Measurements from ENCODE around the gene LCLAT1.

Gene LCLAT1

DNA sequence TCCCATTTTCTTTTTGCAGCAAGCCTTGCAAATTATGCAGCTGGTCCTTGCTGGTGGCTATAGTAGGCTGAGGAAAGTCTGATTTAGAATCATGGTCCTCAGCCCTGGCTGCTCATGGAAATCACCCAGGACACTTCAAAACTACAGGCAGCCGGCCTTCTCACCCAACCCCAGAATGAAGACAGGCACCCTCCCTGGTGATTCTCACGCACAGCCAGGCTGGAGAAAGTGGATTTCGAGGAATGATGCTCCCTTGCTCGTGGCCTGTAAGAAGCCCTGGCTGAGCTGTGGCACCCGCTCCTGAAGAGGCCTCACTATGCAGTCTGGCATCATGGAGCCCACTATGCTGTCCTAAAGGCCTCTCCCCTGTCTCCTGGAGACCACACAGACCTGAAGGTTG is 202.8 kb downstream of the LCLAT1 start:
- DNase-seq, result no peak

DNA sequence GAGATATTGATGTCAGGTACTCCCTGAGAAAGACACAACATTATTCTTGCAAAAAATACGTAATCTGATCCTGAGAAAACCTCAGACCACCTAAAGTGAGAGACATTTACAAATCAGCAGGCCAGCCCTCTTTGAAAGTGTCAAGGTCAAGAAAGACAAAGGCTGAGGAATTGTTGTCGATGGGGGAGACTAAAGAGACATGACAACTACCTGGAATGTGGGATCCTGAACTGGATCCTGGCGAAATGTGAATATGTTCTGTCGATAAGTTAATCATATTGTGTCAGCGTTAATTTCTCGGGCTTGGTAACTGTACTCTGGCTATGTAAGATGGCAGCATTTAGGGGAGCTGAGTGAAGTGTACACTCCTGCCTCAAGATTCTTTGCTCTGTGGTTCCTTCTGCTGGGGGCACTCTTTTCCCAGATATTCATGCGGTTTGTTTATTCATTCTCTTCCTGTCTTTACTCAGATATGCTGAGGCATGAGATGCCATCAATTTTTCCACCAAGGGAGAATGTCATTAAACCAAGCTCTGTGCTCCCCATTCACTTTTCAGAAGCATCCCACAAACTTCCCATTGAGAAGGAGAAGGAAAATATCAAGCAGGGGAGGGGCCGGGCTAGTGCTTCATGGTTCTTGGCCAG is 205.3 kb downstream of the LCLAT1 start:
- no peak for DNase-seq

DNA sequence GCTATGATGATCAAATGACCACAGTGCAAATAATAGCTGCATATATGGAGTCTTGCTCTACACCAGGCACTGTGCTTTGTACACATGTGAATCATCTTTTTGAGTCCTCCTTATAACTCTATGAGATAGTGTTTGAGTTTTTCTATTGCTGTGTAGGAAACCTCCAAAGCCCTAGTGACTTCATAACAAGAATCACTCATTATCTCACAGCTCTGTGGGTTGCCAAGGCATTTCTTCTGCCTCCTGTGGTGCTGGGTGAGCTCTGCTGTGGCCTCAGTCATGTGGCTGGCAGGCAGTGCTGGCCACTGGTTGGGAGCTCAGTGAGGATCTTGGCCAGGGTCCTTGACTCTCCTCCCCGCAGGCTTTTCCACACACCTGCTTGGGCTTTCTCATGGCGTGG is 206.8 kb downstream of the LCLAT1 start:
- DNase-seq, result no peak

DNA sequence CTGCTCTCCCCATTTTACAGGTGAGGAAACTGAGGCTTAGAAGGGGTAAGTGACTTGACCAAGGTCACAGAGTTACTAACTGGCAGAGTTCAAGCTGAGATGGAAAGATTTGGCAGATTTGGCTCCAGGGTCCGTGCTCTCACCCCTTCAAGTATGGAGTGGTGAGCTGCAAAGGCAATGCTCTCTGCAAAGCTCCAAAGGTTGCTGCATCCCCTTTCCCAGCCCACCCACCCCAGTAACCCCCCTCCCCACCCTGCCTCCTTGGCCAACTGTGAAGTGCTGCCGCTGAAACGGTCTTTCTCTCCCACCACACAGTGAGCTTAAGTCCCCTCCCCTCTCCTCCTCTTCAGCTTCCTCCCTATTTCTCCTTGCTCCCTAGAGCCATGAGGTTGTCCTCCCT is 207.4 kb downstream of the LCLAT1 start:
- no peak for DNase-seq

DNA sequence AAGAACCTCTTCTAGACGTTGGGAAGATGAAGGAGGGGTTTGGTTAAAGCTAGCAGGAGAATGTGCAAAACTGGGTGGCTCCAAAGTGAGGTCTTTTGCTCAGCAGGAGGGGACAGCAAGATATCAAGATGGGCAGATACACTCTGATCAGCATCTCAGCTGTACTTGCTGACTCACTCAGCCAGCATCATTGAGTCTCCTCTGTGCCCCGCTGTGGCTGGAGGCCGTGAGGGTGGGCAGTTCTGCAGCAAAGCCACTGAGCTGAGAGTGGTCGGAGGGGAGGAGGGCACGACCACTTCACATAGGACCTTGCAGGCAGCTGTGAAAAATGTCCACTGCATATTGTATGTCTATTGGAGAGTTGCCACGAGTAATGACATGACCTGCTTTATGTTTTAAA is 208.2 kb downstream of the LCLAT1 start:
- DNase-seq, result no peak

DNA sequence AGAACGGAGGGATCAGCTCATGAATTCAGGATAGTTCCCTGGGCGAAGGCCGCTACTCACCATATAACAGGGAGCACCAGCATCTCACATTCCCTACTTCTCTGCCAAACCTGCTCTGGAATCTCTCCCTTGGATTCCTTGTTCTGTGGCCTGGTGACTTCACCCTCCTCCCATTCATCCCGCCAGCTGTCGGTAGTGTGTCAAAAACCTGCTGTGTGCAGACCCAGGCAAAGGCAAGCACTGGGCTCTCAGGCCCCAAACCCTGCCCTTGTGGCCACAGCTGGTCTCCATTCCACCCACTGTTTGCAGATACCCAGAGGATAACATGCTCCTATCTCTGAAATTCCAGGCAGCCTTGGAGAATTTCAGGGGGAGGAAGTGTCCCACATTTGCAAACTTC is 208.6 kb downstream of the LCLAT1 start:
- DNase-seq, result no peak

DNA sequence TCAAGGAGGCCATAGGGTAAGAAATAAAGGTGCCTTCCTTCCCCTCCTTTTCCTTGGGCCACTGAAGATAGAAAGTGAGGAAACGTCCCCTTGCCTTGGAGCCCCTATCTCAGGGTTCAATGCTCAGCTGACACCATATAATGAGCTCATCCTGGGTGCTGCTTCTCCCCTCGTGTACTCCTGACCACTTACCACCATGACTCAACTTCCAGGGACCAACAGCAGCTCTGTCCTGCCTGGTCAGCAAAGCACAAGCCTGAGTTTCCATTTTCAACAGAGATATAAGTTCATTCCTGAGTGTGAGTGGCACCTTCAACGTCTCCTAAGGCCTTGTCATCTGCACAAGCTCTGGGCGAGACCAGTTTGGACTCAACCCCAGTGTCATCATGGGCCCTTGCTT is 209.0 kb downstream of the LCLAT1 start:
- DNase-seq, result no peak

DNA sequence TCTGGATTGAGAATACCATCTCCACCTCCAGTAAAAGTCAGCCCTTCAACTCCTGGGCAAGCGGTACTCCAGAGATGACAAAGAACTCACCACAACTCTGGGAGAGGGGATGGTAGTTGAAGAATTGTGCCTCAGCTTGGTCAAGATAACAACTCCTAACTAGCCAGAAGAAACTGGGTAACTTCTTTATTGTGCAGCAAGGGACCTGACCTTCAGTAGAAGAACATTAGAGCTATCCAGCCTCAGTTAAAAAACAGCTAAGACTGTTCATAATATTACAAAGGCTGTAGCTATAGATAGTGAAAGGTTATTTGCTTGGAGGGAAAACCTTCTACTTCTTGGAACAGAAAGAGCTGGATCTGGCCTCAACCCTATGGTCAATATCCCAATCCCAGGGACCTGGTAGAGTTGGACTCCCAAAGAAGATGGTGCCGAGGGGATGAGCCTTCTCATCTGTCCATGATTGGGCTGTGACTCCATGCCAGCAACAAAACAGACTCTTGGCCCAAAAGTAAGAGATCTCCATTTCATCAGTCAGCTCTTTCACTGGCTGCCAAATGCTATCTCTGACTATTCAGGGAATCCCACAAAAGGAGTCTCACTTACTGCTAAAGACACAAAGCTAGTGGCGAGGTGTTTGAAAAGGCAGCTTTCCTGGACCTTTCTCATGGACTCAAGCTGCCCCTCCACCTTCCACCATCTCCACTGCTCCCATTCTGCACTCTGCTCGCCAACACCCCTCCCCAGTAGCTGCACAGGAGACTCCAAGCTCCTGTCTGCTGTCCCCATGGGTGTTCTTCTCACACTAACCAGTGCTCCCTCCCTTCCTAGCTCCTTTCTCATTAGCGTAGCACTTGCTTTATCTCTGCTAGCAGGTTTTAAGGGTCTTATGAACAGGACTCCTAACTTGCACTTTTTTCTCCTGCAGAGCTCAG is 214.4 kb downstream of the LCLAT1 start:
- DNase-seq, result no peak

DNA sequence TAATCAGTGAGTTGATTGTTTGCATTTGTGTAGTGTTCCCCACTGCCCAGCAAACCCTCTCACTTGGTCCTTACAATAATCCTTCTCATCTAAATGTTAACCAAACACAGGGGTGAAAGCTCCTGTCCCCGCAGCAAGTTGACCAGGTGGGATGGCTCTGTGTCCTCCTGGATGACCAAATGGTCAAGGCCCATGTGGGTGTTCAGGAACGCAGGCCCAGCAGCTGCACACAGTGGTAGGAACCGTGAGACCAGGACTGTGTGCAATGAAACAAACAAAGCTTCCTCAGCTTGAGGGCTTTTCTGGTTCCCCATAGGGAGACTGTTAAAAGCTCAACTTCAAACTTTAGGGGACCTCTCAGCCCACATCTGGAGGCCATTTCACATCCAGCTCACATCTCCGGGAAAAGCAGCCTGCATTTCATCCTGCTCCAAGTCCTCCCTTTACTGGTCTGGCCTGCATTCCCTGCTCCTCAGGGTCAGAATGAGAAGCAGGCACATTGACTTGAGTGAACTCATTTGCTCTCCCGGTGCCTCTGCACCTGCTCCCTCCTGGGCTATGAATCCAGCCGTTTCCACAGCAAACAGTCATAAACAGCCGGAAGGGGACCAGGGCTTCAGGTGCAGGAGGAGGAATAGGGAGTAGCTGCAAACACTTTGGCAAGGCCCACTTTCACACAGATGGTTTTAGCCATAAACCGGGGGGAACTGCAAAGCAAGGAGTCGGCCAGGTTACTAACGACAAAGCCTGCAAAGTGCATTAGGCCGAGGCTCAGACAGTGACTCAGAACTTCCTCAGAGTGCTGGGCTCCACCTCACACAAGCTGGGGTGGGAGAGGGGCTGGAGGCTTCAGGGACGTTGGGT is 215.5 kb downstream of the LCLAT1 start:
- no peak for DNase-seq

DNA sequence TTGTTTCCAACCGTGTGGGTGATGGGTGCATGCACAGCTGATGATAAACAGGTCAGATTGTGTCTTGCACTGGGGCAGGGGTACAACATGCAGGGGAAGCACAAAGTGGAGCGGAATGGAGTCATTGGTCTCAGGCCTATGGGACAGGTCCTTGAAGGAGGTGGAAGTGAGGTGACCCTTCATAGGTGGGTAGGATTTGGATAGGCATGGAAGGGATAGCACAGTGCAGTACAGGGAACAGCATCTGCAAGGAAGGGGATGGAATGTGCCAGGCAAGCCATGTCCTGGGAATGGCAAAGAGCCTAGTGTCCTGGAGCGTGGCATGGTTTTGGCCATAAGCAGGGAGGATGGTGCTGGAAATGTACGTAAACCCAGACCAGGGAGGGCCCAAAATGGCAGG is 216.3 kb downstream of the LCLAT1 start:
- no peak for DNase-seq

DNA sequence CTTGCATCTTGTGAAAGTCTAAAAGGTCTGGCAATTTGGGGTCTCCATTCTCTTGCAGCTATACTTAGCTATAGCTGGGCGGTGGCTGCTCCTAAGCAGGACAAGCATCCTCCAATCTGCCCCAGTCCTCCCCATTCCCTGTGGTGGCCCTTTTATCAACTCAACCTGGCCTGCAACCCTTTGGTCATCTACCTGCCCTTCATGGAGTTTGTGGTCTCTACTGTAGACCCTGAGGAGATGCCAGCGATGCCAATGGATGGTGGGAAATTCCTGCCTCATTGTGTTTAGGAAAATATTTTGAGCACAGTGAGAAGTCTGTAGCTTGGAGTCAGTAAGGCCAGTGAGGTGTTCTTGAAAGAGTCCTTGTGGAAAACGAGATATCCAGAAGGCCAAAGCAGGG is 216.8 kb downstream of the LCLAT1 start:
- no peak for DNase-seq

DNA sequence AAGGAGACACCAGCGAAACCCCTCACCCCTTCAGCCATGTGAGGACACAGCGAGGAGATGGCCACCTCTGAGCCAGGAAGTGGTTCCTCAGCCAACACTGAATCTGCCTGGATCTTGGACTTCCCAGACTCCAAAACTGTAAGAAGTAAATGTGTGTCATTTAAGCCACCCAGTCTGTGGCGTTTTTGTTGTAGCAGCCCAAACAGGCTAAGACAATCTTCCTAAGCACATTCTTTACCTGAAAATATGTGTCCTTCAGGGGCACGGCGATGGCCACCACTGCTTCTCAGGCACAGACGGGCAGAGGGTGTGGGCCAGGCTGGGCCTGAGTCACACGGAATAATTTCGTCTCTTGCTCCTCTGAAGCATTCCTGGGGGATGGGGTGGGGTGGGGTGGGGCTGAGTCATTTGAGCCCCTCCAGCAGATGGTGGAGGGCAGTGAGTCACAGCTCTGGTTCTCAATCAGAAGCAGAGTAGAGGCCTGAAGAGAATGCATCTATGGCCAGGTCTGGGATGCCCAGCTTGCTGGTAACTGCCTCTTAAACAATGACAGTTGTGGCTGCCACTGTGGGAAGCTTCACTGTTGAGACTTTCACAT is 217.8 kb downstream of the LCLAT1 start:
- no peak for DNase-seq

DNA sequence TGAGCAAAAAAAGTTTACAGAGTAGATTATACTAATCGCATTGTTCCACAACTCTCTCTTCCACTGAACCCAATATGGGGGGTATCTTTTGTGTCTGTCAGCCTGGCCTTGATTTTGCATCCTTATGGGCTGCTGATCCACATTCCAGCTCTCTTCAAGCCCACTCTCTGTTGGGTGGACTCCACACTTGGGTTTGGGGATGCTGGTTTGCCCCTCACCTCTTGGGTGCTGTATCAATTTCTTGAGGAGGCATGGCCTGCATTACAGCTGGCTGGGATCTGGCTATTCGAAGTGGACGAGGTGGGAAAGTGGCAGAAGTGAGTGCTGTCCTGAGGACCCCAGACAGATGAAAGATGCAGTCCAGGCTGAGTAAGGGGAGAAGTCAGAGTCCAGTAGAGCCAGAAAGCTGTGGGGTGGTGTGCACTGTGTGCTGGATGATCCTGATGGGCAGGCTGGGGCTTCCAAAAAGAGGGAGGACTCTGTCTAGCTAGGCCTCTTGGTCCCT is 218.8 kb downstream of the LCLAT1 start:
- no peak for DNase-seq

DNA sequence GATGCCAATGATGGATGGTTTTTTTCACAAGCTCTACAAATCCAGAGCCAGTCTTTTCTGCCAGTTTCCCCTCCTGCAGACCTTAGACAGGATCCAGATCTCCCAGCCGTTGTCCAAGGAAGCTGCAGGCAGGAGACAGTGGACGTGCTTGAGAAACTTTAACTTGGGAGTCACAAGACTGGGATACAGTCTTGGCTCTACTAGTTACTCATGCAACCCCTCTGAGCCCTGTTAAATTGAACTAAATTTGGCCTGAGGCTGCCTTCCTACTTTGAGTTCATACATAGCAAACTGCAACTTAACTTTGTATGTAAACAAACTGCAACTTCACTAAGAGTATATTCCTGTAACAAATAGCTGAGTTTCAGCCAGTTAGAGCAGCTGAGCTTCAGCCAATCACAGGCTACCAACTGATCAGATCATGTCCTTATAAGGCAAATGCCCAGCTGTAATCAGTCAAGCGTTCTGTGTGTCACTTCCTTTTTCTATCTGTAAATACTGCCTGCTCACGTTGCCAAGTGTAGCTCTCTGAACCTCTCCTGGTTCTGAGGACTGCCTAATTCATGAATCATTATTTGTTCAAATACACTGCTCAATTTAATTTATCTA is 219.3 kb downstream of the LCLAT1 start:
- DNase-seq, result no peak

DNA sequence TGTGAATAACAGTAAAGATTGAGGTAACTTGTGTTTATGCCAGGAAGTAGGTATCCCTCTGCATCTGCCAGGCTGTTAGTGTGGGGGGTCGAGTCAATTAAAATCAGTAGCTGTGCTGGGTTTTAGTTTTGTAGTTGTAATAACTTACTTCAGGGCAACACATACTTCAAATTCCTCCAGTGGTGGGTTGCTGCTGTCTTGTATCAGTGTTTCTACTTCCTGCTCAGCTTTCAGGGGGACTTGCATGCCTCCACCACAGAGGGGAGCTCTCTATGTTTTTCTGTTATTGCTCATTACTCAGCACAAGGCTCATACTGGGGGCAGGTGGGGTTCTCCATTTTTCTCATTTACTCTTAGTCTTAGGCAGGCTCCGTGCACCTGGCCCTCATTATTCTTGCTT is 223.4 kb downstream of the LCLAT1 start:
- DNase-seq, result no peak

DNA sequence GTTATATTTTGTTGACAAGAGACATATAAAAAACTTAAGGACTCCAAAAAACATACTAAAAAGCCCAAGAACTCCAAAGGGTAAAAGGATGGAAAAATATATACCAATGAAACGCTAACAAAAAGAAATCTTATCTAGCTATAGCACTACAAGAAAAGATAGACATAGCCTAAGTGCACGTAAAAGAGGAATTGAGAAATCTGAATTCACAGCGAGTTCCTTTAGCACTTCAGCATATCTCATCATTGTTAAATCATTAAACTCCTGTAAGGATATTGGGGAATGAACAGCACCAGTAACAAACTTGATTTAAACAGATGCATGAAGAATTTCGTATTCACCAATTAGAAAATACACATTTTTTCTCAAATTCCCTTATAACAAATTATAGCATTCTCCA is 226.1 kb downstream of the LCLAT1 start:
- no peak for DNase-seq

DNA sequence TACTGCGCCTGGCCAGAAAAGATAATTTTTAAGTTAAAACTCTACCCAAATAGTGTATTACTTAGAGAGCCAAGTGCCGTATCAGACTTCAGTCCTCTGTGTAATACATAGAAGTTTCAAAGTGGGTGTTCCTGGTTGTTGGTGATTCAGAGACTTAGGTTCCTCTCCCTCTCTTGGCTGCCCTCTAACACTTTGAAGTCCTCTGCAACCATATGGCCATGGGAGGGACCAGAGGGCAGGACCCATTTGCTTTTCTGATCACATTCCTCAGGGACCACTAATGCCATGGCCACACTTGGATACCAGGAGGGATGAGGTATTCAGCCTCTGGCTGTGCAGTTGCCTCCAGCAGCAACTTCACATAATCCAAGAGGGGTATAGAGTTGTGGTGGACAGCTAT is 228.7 kb downstream of the LCLAT1 start:
- no peak for DNase-seq

DNA sequence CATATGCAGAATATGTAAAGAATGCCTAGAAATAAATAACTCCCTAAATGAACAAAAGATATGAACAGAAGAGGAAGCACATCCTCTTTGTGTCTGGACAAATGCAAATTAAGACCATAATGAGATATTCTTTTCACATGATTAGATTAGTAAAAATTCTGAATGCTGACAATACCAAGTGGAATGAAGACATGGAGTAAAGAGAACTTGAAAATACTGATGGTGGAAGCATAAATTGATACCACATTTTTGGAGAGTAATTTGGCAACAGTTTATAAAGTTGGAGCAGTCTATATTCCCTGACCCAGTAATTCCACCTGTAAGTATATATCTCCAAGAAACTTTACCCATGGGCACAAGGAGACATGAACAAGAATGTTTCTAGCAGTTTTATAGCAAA is 230.2 kb downstream of the LCLAT1 start:
- DNase-seq, result no peak

DNA sequence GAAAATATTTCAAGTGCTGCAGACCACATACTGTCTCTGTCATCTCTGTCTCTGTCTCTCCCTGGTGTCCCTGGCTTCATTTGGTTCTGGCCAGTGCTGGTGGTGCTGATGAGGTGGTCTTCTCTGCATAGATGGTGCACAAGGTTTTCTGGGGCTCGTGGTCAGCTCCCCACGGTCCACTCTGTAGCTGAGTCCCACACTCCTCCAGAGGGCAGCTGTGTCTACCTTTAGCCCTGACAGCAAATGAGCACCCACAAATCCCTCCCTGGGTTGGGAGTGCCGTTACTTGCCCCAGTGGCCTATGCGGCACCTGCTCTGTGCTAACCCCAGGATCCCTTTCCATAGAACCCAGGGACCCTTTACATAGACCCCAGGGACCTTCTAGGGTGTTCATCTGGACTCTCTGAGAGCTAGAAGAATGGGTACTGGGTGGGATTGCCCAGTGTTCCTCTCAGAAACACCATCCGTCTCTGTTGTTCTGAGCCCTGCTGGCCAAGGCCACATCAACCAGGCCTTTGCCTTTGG is 230.9 kb downstream of the LCLAT1 start:
- DNase-seq, result no peak

DNA sequence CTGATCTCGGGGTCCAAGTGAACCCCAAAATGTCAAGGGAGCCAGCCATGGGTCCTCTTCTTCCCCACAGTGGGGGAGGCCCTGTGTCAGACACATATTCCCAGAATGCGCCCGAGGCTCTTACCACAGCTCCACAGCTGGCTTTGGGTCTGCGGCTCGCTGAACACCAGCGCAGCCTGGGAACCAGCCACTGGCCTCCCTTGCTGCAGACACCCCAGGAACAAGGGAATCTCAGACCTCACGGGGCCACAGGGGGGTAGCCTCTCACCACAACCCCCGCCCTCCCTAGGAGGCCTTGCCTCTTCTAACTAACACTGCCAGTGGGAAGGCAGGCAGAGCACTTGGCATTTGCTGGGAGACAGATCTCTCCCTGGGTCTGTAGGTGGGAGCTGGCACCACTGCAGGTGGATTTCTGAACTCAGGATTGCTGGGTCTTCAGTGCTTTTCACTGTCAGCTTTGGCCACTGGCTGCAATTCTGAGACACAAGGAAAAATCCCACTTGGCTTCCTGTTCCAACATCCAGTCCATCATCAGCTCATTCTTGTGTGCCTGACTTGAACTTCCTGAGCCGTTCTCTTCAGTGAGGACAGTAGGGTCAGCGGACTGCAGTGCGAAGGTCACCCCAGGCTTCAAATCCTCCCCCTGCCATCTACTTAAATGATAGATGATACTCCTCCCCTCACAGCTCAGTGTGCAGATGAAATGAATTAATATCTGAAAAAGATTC is 231.5 kb downstream of the LCLAT1 start:
- no peak for DNase-seq

DNA sequence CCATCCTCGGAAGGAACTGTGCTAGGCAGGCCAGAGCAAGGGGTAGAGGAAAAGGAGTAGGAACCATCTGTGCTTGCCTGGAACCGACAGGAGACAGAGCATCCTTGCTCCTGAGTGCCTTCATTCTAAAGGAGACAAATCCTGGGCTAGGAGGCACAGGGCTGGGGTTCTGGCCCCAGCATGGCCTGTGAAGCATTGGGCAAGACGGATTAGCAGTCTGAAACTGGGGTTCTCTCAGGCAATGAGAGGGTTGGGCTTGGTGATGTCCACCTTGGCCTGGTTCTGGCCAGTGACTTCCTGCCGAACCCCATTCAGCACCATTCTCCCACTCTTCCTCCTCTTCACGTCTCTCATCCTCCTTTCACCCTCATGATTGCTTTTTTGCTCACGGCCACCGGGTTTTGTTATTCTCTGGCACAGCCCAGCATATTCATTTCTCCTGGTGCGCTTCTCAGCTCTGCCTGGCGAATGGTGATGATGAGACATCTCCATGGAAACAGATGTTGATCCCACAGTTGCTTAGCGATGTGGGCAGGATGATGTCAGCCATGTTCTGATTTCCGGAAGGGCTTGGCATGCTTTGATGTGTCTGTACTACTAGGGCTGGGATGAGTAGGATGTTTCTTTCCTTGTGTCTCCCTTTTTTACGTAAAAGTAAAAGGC is 232.5 kb downstream of the LCLAT1 start:
- no peak for DNase-seq

Measured in activated CD8-positive, alpha-beta memory T cell treated with anti-CD3 and anti-CD28 coated beads, Interleukin-2, amount 50 U/mL, for 4 hours (primary cell).